ENCODE results near the gene RMDN2. TPM values are rescaled to one million over a fixed set of nuclear protein-coding genes. Genes with fewer than 3 reads are reported as not detected.

Gene RMDN2, protein sequence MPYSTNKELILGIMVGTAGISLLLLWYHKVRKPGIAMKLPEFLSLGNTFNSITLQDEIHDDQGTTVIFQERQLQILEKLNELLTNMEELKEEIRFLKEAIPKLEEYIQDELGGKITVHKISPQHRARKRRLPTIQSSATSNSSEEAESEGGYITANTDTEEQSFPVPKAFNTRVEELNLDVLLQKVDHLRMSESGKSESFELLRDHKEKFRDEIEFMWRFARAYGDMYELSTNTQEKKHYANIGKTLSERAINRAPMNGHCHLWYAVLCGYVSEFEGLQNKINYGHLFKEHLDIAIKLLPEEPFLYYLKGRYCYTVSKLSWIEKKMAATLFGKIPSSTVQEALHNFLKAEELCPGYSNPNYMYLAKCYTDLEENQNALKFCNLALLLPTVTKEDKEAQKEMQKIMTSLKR
- total RNA-seq (2014; rRNA removed; shearing (Covaris generic)): 7.6 and 9.6 TPM in 2 replicates

DNA sequence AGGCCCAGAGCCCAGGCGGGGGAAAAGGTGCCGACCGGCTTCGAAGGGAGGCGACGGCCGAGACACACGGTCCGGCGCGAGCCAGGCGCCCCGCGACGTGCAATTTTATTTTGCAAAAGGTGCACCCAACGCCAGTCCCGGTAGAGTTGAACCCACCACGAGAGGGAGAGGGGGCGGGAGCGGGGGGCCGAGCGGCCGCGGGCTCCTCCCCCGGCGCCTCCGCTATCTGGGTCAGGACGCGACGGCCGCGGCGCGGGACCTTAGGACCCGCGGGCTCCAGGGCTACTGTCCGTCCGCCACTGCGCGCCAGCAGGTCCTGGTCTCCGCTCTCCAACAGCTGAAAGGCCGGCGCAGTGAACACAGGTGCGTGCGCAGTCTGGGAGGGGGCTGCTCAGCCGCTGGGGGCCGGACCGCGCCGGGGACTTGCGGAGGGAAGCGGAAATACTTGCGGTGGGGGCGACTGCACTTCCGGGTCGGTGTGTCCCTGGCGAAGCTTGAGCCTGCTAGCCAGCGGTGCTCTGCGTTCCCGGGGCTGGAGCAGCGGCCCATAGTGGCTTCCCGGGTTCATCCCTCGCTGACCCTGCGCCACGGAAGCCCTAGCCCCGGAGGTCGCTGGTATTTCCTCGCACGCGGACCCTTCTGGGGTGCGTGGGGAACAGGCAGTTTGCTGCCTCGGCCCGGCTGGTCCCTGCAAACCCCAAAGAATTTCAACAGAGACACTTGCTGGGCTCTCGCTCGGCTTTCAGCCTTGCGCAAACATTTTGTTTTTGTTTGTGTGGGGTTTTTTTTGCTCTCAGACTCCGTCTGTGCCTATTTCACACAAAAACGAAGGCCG is at the start of gene RMDN2:
RMDN2 (plus strand) TSS at position 225 of the 835 bp plus-strand sequence. CDS start 3,991 bp downstream, outside the sequence.
- peak; percentile 94 for DNase-seq (ENCODE audit: low read depth)

DNA sequence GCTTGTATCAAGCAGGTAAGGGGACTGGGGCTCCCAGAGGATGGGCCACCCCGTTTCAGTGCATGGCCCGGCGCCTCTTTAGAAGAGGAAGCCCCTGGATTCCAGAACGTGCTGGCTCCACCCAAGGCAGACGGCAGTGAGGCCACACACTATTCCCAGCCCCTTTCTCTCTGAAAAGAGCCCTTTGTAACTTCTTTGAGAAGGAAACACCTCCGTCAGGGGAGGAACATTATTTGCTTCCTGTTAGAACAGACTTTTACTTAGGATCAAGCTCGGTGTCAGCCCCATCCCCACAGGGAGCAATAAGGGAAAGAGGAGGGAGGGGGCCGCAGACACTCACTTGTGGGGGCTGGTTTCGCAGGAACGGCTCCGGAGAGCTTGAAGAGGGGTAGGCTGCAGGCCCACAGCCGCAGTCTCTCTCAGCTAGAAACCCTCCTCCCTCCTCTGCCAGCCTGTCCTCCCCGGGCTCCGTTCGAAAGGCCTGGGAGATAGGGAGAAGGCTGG is 49.6 kb upstream of the RMDN2 start:
- no peak for DNase-seq (ENCODE audit: low read depth)

DNA sequence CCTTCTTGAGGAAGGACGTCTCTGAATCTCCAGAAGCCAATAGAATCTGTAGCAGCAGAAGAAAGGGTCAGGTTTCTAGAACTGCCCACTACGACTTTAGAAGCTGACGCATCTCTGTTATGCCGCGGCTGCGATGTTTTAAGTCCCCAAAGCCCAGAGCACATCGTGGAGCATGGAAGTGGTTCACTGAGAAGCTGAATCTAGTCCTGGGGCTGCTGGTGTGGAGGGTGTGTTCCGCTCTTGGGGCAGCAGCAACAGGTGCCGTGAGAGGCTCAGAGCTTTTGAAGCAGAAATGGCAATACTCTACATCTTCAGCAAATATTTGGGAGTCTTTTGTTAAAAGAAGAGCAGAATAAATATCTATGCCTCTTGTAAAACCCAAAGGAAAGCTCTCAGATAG is 48.9 kb upstream of the RMDN2 start:
- no peak for DNase-seq (ENCODE audit: low read depth)

DNA sequence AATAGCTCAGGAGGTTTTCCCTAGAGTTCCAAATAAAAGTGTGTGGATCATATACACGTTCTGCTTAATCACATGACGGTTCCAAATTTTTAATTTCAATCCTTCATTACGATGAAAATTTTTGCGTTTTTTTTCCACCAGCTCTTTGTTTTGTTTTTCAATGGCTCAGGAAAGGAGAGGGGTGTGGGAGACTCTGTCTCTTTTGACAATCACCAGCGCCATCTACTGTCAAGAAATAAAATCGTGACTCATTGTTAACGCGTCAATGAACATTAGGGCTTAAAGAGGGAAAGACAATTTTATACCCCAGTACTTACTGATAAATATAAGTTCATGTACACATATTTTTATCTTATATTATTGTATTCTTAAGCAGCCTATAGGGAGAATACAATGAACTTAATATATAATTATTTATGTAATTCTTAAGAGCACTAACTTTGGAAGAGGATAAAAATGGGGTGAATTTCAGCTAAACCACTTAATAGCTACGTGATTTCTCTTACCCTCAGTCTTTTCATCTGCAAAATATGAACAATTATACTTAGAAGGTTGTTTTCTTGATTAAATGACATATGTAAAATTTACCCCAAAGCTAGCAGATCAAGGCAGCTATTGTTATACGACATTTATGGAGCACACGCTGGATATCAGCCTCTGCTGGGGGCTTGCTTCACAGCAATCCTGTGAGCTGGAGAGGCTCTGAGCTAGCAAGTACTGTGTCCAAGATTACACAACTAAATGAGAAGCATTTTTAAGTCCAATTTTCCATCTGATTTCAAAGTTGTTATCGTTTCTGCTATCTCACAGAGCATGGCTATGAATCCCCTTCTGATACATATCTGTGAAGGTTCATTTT is 47.4 kb upstream of the RMDN2 start:
- peak; percentile 67 for DNase-seq (ENCODE audit: low read depth)

DNA sequence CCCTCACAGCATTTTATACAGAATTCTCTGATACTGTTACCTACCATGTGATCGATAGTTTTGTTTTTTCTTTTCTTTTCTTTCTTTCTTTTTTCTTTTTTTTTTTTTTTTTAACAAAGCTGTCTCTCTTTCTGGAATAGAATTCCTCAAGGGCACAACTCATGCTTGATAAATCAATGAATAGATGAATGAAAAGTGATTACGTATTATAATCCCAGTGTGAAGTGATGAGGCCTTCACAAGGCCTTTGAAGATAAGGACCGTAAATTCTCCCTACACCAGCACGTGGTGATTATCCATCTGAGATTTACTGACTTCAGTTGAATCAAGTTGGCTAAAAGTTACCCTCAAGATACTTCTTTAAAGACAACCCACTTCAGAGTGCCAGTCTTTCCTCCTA is 46.6 kb upstream of the RMDN2 start:
- DNase-seq (ENCODE audit: low read depth): no peak

DNA sequence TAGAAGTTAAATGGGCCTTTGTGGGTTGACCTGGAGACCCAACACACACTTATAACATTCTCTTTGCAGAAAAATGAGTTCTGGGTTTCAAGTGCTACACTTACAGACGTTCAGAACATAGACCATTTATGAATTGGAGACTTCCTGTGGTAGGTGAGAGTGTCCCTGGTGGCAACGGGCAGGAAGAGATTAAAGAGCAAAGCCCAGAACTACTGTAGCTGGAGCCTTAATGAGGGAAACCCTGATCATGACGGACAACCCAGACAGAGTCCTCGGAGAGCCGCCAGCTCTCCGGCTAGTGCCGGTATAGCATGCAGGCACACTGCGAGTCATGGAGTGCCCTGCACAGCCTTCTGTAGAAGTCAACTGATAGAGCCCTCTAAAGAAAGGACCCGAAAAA is 44.5 kb upstream of the RMDN2 start:
- DNase-seq (ENCODE audit: low read depth): no peak

DNA sequence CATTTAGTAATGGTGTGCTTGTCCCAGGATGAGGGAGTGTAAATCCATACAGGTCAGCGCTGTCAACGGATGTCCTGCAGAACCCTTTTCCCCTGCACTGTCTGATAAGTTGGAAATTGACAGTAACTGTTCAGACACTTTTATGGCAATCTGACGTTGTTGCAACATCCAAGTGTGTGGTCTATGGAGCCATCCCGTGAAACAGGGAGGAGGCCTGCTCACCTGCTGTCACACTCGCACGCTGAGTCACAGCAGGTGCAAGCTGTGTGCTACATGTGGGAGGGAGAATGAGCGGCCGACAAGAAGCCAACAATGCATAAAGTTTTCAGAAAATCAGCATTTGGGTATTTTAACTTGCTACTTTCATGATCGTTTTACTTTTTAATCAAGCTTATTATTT is 43.7 kb upstream of the RMDN2 start:
- no peak for DNase-seq (ENCODE audit: low read depth)

DNA sequence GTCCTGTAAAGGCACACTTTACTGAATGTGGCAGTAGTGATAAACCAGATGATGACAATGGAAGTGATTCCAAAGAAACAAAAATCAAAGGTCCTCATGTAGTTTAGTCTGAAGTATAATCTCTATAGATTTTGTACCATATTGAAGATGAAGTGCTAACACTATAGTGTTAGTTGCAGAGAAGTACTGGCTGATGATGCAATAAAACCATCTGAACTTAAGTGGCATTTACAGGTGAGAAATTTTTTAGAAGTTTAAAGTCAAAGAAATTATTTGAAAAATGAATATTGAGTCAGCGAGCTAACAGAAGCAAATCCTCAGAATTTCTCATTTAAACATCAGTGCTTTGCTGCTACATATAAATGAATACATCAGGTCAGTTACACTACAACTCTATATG is 43.1 kb upstream of the RMDN2 start:
- no peak for DNase-seq (ENCODE audit: low read depth)

DNA sequence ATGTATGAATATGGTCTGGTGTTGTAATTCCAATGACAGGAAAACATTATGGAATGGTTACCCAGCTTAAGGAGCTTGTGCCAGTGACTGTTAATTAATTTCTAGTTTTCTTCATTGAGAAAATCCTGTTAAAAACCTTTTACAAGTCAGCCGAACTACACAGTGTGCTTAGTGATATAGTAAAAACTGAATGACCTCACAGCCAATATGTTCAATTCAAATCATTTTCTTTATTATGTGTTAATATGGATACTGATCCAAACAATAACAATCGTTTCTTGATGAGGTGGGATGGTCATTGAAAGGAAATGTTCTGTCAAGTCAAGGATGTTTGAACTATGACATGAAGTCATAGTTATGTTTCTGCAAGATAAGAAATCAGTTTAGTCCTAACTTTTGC is 41.6 kb upstream of the RMDN2 start:
- no peak for DNase-seq (ENCODE audit: low read depth)

DNA sequence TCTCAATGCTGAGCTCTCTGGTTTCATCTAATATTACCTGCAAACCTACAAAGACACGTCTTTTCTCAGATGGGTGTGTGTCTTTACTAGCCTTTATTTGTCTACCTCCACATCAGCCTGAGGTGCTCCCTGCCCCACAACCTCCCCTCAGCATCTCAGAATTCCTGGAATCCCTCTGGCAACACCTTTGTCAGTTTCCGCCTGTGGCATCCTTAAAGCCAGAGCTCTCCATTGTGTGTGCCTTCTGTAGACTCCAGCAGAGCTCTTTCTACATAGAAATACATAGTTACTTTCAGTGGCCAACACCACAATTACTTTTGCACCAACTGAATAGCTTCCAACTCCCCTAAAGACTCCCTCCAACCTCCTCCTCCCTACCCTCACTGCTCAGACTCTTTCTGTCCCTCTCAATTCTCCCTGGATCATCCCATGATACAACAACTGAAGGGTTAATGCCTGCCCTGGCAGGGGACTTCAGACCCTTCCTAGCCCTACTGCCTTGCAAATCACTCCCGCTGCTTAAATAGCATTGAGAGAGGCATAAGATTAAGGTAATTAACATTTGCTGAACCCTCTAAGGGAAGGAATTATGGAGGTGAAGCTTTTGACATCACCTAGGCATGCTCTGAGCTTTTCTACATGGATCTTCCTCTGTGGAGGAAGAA is 39.6 kb upstream of the RMDN2 start:
- DNase-seq (ENCODE audit: low read depth): no peak

DNA sequence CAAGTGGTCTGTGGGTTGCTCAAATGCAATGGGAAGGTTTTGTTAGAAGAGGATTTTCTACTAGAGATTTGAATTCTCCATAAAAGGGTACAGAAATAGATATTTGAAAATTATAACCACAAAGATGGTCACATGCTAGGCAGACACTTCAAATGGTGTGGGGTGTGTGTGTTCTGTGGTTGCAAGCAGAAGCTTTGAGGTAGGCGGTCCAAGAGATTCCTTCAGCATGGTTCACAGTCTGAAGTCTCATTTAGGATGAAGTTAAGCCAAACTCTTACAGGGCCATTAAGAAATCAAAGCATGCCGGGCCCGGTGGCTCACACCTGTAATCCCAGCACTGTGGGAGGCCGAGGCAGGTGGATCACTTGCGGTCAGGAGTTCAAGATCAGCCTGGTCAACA is 38.3 kb upstream of the RMDN2 start:
- DNase-seq (ENCODE audit: low read depth): peak; percentile 51

DNA sequence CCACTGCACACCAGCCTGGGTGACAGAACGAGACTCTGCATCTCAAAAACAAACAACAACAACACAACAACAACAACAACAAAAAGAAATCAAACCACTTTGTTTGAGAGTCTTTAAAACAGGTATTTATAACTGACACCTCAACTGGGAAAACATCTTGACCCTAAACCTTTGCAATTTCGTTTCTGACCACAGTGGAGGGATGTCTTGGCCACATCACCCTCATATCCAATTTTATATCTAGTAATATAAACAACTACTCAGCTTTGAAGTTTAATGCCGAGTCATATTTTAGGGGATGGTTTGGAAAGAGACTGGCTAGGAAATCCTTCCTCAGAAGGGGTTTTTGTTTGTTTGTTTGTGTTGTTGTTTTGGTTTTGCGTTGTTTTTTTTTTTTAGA is 37.8 kb upstream of the RMDN2 start:
- no peak for DNase-seq (ENCODE audit: low read depth)

DNA sequence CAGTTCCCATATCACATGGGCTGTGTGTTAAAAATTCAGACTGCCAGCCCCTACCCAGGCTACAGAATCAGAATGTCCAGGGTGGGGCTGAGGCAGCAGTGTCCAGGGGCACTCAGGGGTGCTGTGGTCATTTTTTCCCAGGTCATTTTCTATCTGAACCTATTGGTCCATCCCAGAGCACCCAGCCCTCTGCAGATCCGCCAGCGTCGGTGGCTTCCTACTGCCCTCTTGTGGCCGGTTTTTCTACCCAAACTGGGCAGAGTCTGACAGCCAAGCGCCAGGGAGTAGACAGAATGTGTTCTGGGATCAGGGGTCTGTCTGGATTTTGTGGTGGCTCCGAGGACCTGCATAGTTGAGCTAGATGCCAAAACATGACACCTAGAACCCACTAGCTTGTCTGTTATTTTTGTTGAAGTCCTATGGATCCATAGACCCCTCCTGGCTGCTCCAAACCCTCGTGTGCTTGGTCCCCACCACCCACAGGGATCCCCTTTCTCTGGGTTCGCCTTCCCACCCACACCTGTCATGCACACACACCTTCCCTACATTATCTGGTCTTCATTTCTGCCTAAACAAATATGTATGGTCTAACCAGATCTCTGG is 34.1 kb upstream of the RMDN2 start:
- peak; percentile 71 for DNase-seq (ENCODE audit: low read depth)

DNA sequence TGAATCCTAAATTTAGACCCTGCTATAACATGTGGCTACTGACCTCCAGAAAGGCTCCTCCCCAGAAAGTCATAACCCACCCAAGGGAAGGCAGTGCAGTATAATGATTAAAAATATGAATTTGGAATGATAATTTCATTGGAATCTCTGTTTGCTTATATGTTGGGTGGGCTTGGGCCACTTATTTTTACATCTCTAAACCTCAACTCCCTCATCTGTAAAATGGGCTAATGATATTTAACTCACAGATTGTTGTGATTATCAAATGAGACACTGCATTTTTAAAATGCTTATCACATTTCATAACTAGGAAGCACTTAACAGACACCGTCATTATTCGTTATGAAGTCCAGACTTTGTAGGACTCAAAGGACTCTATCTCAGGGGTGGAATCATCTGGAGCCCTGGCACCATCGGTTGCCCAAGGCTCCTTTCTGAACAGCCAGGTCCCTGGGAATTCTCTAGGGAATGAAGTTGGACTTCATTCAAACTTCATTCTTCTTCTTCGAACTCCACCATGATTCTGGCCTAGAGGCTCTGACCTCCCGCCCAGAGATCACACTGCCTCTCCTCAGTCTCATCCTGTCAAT is 33.1 kb upstream of the RMDN2 start:
- peak; percentile 21 for DNase-seq (ENCODE audit: low read depth)

DNA sequence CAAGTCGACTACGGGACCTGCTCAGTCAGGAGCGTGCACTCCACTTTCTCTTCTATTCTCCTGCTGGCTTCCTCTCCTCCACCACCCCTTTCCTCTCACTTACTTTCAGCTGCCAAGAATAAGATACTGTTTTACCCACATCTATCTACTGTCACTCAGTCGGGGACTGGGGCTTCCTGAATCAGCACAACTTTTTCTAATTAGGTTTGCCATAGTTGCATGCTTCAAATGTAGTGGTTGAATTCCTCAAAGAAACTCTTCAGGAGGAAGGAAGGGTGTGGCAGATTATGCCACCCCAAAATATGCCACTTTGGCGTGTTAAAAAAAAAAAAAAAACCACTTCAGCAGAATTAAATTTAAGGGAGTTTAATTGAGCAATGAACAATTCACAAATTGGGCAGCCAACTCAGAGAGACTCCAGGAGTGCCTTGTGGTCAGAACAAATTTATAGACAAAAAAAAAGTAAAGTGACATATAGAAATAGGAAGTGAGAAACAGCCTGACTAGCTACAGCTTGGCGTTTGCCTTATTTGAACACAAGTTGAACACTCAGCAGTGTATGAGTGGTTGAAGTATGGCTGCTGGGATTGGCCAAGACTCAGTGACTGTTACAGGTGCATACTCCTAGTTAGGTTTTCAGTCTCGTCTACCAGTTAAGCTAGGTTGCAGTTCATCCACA is 32.5 kb upstream of the RMDN2 start:
- no peak for DNase-seq (ENCODE audit: low read depth)

DNA sequence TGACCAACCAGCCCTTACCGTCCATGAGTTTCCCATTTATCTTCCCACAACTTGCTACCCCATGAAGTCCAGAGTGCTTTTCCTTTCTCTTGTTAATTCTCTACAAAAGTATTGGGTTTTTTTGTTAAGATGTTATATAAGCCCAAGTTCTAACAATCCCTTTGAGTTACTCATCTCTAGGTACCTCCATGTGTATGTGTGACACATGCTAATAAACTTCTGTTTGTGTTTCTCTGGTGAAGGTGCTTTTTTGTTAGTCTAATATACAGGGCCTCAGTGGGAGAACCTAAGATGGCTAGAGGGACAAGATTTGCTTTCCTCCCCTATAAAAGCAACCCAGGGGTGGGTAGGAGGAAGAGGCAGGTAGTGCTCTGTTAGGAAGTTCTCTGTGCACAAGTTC is 31.8 kb upstream of the RMDN2 start:
- DNase-seq (ENCODE audit: low read depth): no peak

DNA sequence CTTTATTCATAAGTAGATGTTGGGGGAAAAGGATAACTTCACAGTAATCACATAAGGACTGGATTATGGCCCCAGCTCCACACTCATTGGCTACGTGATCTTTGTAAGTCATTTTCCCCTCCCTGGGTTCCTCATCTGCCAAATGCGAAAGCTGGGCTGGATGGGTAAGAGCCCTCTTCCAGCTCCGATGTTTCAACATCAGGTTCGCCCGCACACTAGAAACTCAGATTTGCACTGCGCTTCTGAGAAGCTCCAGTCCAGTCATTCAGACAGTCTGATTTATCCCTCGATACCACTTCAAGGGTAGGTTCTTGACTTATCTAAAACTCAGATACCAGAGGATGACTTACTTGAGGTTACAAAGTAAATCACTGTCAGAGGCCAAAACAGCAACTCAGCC is 31.0 kb upstream of the RMDN2 start:
- no peak for DNase-seq (ENCODE audit: low read depth)

DNA sequence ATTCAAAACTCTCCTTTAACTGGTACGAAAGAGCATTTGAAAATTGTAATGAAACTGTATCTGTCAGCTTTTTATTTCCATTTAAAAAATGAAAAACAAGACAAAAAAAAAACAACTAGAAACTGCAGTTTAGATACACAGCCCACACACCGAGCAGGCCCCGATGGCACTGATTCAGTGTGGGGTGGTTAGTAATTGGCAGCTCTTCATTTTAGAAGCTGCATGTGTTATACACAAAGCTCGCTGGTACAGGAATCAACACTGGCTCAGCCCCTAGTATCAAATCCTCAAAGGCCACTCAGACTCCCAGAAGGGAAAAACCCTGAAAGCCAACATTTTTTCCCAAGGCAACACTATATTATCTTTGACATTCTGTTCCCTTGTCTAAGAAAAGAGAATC is 30.5 kb upstream of the RMDN2 start:
- peak; percentile 54 for DNase-seq (ENCODE audit: low read depth)

DNA sequence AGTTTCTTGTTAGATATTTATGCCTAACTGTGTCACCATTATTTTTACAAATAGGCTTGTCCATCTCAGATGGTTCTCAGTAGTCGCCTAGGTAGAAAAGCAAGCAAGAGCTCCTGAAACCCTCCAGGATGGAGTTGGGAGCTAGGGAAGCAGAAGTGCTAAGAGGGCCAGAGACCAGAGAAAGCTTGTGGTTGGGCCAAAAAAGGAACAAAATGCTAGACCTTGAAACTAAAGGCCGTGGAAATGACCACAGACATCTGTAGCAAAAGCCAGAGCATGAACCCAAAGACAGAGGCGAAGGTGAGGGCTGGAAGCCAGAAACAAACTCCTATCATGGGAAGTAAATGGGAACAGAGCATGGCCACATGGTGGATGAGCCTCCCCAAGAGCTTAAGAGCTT is 29.9 kb upstream of the RMDN2 start:
- no peak for DNase-seq (ENCODE audit: low read depth)

DNA sequence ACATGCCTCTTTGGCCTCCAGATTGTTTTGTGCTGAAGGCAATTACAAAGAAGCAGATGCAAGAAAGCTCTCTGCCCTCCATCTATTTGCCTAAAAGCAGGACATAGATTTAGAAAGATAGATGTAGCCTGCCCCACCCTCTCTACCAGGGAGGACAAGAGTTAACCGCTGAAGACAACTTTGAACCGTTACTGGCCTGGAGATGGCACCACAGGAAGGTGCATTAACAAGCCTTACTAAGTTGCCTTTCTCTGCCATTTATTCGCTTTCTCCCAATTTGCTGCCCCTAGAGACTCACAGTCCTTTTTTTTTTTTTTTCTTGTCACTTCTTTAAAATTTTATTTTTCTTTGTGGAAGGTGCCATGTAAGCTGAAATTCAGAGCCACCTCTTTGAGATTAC is 28.8 kb upstream of the RMDN2 start:
- no peak for DNase-seq (ENCODE audit: low read depth)

Measured in RPMI7951 (cell line).